HG02642 (cell line): ENCODE results near the gene CD63.
"Not testable (repeated sequence)": the region's sequence is repeated elsewhere in the genome, so short reads cannot be mapped to it uniquely, and the experiment has no call there.

Source experiments
- ATAC-seq: cut with Tn5 transposase; IDR thresholded peaks from one replicate; pipeline ENCODE4 v1.9.1; 2021; ENCODE audit warnings: mild to moderate bottlenecking; ENCODE audit not compliant: unreplicated experiment, poor library complexity

The CD63 gene, protein sequence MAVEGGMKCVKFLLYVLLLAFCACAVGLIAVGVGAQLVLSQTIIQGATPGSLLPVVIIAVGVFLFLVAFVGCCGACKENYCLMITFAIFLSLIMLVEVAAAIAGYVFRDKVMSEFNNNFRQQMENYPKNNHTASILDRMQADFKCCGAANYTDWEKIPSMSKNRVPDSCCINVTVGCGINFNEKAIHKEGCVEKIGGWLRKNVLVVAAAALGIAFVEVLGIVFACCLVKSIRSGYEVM

DNA sequence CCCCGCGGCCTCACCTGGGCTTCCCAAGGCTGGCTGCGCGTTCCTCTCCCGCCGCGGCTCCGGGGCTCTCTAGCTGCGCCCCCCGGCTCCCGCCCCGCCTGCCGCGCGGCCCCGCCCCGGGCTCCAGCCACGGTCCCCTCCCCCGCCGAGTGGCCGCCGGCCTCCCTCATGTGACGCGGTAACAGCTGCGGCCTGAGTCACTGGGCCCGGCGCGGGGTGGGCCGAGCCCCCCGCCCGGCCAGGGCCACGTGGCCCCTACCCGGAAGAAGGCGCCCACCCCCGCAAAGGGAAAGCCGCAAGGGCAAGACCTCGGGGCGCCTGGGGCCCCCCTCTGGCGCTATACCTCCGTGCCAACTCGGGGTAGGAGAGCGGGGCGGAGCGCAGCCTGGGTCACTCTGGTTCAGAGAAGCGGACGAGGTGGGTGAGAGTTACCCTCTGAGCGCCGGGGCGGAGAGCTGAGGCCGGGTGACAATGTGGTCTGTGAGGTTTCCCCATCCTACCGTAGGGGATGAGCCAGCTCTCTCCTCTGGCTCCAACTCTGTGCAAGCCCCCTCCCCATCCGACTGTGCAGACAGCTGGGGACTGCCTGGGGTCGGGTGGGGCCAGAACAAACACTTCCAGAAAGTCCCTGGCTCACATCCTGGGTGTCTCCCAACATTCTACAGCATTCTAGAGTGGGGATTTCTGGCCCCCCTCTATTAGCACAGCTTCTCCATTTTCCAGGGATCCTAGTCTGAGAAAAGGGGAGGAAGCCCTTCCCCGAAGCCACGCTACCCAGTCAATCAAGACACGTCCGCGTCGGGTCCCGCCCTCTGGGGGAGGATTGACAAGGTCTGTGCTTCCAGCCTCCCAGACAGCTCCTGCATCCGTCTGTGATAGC, at the start of gene CD63:
TSS of gene CD63 (minus strand) at position 71 of the 880 bp plus-strand sequence. CDS start 668 bp downstream, outside the sequence.
- ATAC-seq: peak; percentile 75

DNA sequence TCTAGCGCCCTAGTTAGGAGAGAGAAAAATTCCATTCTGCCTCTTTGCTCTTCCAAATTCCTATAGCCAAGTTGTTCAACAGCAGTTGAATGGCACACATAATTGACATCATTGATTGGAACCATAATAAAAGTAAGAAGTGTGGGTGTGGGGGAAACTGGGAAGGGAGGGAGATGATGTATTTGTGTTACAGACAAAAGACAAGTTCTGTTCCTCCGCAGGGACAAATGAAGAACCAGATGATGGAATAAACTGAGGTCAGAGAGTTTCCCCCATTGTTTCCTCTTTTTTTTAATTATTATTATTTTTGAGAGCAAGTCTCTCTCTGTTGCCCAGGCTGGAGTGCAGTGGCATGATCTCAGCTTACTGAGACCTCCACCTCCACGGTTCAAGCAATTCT, 49.0 kb upstream of the CD63 start:
- ATAC-seq: no peak

DNA sequence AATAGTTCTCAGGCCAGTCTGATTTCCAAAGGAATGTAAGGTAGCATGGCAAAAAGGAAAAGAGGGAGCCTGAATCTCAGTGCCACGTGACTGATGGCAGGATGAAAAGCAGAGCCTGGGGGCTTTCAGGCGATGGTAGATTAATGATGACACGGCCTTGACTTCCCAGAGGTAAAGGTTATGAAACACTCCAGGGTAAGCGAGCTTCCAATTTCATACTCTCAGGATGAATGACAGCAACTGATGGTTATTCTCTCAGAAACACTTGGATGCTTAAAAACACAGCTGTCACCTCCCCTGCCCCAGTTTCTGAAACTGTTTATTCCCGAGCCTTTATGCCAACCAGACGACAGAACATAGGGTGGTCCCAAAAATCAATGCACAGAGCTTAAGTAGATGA, 42.9 kb upstream of the CD63 start:
- ATAC-seq: no peak

DNA sequence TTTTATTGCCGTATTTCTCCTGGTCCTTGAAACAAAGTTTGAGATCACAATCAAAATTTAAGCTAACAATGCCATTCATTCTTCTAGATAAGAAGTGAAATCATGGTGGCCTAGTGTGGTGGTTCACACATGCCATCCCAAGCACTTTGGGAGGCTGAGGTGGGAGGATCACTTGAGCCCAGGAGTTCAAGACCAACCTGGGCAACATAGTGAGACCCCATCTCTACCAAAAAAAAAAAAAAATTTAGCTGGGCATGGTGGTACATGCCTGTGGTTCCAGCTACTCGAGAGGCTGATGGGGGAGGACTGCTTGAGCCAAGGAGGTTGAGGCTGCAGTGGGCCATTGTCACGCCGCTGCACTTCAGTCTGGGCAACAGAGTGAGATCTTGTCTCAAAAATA, 38.3 kb upstream of the CD63 start:
- no peak for ATAC-seq

DNA sequence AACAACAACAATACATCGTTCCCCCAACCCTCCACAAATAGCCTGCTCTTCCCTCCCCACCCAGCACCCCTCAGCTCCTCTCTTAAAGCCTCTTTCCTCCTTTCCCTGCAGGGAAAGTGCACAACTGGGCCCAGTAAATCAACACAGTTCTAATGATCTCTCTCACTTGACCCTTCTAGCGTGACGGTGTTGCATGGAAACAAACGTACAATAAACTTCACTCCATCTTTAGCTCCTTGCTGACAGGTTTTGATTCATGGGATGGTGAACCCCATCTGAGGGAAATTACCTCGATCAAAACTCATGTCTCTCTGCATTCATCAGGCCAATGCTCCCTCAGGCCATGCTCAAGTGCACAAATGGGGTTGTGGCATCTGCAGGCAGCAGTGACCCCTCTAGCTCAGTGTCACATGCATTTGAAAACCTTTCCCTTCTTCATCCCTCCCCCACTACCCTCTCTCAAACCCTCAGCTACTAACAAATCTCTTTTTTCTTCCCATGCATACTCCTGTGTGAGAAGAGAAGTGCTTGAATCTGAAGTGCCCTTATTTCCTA, 37.0 kb upstream of the CD63 start:
- no peak for ATAC-seq

DNA sequence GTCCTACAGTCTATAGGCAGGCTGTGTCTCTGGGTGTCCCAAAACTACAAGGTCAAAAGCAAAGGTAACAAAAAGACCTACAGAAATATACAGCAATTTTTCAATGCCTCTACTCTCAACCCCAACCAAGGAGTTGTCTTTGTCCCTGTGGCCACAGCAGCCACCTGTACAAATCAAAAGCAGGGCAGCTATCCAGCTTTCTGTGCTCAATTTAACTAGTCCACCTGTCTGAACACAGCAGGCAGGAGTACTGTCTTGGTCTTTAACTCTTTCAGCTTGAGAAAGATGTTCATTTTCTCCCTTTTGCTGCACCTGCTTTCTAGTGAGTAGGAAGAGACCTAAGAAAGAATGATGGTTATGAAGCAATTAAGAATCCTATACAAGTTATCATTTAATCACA, 33.8 kb upstream of the CD63 start:
- no peak for ATAC-seq

DNA sequence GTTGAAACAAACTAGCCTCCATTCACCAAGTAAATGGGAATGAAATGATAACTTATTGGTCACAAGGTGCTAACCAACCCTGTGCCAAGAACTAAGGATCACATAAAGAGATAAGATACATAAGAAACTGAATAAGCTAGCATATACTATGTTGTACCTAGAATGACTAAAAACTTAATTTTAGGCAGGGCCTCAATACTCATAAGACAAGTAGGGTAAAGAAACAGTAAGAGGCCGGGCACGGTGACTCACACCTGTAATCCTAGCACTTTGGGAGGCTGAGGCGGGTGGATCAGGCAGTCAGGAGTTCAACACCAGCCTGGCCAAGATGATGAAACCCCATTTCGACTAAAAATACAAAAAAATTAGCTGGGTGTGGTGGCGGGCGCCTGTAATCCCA, 31.9 kb upstream of the CD63 start:
- ATAC-seq: no peak

DNA sequence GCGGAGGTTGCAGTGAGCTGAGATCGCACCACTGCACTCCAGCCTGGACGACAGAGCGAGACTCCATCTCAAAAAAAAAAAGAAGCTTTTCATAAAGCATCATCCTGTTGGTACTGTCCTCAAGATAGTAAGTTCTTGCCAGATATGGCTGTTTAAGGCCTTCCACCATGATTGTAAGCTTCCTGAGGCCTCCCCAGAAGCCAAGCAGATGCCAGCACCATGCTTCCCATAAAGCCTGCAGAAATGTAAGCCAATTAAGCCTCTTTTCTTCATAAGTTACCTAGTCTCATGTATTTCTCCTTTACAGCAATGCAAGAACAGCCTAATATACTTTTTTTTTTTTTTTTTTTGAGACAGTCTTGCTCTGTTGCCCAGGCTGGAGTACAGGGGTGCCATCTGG, 29.8 kb upstream of the CD63 start:
- ATAC-seq: not testable (repeated sequence)

DNA sequence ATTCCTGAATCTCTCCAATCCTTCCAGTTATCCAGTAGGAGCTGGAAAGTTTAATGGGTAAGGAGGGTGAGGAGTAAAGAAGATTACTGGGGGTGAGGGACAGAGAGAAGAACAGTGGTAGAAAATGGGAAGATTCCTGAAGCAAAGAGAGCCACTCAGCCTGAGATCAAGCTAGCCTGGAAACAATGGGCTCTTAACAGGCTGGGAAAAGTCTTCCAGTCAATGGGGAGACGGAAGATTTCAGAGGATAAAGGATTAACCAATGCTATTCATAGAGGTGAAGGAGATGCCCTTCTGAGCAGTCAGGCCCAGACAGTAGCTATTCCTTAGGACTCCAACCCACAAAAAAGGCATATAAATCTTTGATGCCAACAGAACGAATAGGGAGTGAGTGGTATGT, 28.9 kb upstream of the CD63 start:
- ATAC-seq: no peak

DNA sequence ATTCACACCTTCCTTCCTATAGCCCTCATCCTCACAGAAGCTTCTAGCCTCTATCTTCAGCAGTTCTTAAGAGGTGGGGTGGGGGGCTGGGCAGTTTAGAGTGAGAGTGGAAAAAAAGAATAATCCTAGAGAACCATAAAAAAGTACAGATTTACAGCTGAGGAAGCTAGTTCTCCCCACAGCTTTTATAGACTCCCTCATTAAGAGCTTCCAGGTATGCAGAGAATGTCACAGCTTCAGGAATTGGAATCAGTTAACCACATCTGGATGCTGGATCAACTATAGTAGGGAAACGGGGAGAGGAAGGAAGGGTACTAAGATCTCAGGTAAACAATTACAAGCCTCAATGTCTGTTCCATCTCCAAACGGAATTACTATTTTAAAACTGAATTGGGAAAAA, 26.4 kb upstream of the CD63 start:
- ATAC-seq: no peak

DNA sequence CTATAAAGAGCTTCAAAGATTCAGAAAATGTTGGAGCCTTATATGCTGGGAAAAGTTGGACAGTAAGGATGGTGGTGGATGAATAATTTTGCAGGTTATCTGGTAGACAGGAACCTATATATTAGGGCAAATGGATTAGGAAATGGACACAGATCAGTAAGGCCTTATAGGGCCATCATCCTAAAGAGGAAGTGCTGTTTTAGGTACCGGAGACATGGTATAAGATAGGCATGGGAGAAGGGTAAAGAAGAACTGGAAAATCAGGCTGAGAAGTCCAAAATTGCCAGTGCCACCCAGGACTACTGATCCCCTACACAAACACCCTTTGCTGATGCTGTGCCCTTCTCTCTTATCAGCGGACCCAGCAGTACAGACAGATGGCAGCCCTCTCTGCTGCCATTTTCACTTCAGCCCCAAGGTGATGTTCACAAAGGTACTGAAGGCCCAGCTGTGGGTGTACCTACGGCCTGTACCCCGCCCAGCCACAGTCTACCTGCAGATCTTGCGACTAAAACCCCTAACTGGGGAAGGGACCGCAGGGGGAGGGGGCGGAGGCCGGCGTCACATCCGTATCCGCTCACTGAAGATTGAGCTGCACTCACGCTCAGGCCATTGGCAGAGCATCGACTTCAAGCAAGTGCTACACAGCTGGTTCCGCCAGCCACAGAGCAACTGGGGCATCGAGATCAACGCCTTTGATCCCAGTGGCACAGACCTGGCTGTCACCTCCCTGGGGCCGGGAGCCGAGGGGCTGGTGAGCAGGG, 19.6 kb upstream of the CD63 start:
- no peak for ATAC-seq

DNA sequence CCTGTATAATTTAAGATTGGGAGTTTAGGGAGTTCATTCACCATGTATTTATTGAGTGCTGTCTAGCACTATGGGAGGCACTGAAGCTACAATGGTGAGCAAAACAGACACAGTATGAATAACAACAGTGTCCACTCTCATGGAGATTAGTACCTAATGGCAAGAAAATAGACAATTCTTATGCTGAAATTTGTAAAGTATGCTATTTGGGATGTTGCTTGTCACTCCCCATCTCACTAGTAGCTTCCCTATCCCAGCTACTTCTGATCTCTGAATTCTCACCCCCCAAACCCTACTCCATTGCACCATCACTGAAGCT, 18.1 kb upstream of the CD63 start:
- ATAC-seq: no peak

DNA sequence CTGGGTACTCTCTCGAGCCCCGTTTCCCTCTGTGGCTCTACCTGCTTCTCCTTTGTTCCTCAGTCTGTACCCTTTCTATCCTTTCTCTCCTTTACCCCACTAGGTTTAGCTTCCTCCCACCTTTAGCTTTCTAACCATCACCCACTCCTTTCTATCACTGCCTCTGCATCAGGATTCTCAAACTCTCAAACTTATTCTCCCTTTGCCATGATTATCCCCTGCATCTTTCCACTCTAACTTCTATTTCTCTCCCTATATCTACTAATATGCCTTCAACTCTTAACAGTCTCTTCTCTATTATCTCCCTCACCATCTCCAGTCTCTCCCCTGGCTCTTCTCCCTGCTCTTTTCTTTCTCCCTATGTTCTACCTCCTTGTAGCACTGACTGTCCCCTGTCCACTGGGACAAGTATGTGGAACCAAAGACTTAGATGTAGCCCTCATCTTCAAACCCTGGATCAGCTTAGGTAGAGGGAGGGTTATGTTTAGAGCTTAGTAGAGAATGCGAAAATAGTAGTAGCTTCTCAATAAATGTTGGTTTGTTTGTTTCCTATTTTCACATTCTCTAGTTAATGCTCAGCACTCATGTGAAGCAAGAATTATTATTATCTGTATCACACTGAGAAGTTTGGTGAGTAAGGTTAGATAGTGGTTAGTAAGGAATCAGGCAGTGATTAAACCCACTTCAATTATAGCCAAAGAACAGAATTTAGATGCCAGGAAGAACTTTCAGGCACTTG, 17.5 kb upstream of the CD63 start:
- ATAC-seq: no peak

DNA sequence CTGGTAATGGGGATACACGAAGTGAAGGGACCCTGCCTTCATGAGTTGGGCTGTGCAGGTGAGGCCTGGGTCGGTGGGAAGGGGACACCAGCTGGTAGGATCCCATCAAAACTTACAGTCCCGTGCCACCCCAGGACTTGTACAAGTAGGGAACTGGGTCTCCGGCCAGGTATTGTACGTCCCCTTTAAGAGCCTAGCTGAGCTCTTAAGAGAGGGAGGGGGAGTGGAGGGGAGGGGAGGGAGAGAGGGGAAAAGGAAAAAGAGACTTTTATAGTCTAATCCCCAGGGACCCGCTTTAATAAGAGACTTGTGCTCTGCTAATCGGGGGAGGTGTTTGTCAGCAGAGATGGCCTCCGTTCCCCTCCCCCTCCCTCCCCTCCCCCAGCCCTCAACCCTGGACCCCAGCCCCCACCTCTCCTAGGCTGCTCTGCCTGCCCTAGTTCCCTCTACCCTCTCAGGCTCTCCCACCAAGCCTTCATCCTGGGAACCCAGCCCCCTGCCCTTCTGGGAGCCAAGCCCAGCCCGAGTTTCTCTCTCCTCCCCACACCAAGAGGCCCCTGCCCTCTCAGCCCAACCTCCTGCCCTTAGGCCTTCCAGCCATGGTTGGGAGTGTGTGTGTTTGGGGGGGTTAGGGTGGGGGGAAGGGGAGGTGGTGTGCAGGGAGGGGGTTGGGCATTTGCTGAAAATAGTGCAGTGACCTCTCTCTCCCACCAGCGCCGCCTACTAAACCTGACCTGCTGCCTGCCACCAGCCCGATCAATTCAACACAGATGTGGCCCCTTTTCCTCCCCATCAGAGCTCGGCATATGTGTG, 16.8 kb upstream of the CD63 start:
- ATAC-seq: no peak

DNA sequence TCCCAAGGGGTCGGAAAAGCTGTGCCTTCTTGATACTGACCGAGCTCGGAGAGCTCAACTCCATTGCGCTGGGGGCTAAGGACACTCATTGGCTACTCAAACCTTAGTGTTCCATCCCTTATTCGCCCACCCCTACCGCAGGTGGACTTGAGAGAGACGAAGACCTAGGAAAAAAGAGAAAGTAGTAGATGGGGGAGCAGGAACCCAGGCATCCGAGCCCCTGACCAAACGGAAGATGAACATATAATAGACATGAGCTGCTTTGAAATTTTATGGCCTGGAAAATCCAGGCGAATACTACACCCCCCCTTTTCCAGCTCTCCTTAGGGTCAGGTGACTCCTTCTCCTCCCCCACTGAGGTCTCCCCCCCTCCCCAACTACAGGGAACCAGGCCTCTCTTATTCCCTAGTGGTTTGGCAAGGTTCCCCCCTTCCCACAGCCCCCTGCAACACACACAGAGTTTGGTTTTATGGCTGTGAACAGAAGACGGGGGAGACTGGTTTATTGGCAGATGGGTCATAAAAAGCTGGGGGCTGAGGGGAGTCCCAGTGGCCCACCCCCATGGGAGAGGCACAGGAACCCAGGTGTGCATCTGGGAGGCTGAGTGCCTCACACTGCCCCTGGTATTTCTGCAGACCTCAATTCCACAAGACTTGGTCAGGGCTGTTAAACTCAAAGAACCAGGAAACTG, 15.7 kb upstream of the CD63 start:
- no peak for ATAC-seq

DNA sequence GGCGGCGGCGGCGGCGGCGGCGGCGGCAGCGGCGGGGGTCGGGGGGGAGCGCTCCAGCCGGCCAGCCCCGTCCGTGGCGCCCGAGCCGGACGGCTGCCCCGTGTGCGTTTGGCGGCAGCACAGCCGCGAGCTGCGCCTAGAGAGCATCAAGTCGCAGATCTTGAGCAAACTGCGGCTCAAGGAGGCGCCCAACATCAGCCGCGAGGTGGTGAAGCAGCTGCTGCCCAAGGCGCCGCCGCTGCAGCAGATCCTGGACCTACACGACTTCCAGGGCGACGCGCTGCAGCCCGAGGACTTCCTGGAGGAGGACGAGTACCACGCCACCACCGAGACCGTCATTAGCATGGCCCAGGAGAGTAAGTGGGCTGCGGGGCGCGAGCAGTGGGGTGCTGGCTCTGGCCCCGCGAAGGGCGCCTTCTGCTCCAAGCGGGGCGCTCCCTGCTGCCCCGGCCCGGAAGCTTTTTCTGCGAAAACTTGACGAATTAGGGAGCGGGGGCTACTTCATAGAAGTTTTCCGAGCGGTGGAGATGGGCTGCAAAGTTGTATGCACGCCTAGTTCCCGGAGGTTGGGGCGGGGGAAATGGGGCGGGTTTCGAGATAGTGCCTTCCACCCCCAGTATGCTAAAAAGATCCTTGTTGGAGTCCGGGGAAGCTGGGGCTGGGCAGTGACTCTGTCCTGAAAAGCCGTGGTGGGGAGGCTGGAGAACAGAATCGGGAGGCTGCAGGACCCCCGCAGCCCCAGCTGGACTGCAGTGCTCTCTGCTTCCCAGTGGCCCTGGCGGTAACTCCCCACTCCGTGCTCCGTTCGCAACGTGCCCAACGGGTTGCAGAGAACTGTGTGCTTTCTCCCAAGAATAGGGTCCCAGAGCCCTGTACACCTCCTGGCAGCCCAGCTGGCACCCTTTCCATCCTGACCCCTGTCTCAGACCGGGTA, 14.9 kb upstream of the CD63 start:
- ATAC-seq: peak; percentile 56

DNA sequence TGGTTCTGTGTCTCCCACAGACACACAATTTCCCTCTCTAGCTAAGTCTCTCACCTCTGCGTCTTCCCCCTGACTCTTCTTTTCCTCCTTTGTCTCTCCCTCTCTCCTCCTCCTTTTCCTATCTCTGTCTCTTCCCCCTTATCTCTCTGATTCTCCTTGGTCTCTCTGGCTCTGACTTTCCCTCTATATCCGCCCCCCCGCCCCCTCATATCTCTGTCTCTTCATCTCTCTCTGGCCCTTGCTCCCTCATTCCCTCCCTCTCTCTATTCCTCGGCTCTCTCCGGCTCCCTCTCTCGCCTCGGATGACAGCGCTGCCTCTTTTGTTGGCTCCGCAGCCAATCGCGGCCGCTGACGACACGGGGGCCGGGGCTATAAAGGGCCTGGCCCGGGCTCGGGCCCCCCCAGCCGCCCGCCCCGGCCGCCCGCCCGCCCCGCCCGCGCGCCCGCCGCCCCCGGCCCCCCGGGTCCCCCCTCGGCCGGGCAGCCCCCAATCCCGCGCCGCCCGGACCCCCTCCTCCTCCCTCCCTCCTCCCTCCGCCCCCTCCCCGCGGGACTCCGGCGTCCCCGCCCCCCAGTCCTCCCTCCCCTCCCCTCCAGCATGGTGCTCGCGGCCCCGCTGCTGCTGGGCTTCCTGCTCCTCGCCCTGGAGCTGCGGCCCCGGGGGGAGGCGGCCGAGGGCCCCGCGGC, 14.1 kb upstream of the CD63 start, which contains the start of gene GDF11:
TSS of gene GDF11 (plus strand) at position 404 of the 687 bp plus-strand sequence. CDS start at position 599, 195 bp downstream.
- ATAC-seq: peak; percentile 33
